T-helper 2 cell (primary cell): ENCODE measurements around the gene EBF3.

Experiments
- DNase-seq, 5 experiments: peaks; one replicate each; pipeline versions ENCODE4 v3.0.0 to v3.0.0-alpha.2; 2012 to 2022

Gene EBF3

DNA sequence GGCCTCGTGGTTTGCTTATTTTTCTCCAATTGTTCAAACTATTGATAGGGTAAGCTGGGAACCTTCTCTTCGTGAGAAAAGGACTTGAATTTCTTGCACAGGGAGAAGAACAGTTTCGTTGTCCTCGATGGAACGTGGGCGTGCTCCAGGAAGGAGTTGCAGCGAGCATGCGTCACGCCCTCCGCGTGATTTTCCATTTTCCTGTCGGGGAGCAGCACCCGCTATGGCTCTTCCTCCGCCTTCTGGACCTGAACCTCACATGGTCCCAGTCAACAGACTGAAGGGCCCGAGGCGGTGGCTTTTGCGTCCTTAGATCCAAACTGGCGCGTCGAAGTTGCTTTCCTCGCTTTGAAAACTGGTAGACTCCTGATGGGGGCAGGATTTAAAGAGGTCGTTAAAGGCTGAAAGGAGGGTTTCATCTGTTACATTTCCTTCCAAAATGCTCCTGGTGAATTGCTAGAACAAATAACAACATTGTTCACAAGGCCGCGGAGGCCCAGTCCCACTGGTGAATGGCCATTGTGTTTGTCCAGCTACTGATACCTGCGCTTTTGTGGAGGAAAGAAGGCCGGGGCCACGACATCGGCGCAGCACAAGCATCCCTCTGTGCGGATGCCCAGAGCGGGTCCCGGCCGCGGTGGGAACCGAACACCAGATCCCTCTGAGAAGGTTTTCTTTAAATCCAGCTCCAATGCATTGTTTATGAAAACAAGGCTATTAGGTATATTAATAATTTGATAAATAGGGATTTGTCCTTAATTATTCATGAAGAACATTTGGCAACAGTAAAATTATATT is 75.9 kb downstream of the EBF3 start:
- no peak for DNase-seq

DNA sequence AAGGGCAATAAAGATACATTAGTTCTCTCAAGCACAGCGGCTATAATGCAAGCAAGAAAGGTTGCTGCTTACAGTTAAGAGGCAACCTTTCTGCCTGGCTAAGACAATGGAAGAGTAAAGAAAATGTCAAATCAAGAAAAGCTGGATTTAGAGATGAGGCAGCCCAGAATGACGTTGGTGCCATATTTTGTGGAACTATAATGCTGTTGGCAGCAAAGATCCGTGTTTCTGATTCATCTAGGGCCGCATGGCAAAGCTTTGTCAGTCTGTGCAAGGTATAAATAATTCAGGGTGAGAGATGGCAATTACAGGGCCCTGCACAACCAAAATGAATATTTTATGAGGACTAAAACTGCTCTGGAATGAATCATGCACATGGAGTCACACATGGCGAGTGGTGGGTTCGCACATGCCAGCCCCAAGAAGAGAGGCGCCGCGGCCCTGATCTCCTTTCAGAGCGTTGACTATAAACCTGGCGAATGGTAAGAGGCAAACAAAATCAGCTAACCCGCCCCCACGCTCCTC is 76.6 kb downstream of the EBF3 start:
- DNase-seq, result no peak

DNA sequence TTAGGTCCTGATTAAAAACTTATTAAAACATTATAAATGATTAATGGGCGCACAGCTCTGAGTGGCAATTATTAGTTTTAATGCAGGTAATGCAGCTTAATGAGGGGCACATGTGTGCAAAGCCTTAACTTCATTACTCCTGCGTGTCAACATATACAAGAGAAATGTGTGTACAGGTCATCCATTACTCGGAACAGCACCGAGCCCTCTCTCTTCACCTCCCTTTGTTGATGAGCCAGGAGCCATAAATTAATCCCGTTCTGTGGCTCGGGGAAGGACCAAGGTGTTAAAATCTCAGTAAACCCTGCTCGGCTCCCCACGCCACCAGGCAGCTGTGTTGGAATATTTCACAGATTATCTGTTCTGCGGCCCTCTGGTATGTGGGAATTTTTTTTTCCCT is 77.8 kb downstream of the EBF3 start:
- DNase-seq, result no peak

DNA sequence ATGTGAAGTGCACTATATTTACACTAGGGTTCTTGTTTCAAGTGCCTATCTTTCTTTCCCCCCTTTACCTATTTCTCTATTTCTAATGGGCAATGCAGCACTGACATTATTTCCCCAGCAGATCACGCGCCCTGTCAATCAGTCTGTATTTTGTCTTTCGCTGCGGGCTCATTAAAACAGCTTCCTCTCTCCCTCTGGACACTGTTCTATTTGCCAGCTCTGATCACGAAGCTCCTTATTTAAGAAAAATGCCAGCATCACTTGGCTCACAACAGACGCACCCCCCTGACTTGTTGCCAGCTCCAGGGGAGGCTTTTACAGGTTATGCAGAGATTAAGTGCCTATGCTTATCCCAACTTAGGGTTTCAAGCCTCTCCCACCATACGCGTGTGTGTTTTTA is 78.5 kb downstream of the EBF3 start:
- no peak for DNase-seq

DNA sequence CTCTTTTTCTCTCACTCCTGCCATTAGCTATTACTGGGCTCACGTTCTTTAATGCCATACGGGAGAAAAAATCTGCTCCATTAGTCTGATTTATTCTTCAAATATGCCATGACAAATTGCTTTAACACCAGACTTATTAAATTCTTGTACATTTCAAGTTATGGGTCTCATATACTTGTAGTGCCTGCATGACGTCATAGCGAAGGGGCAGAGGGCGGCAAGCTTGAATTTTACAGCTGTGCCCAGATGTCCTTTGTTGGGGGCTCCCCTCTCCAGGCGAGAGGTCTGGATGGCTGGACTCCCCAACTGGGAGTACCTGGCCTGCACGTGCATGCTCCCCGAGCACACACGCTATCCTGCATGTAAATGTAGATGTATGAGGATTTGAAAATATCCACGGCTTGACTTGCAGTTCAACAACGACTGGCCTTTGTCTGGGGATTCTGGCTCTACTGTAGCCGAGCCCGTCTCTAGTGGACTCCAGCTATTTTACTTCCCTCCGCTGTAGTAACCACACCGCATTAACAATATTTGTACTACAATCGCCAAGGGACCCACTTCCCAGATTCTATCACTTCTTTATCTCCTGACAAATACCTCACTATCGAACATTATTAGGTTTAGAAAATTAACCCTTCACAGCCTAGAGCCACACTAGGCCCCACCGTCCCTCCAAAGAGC is 79.5 kb downstream of the EBF3 start:
- DNase-seq, result no peak

DNA sequence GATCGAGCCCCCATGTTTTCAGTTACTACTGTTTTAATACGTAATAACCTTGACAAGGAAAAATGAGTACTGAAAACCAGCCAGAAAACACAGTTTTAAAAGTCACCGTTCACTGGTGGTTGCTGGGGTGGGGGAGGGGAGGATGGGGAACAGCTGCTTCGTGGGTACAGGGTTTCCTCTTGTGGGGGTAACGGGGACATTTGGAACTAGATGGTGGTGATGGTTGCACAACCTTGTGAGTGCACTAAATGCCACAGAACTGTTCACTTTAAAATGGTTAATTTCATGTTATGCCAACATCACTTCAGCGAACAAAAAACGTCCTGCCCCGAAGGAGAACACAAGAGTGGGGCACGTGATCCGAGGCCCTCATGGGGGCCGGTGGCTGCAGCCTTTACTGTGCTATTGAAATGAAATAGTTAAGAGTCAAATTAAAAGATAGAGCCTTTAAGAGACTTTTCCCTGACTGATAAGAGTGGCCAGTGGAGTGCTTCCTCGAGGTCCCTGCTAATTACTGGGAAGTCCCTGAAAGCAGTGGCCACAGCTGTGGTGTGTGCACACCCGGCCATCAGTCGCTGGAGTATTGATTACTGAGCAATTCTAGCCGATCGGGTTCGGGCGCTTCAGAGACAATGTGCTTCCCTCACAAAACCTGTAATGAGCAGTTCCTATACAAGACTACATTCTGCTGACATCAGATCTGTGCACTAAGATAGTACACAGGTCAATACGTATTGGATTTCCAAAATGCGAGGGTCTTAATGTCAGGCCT is 80.3 kb downstream of the EBF3 start:
- DNase-seq, result no peak

DNA sequence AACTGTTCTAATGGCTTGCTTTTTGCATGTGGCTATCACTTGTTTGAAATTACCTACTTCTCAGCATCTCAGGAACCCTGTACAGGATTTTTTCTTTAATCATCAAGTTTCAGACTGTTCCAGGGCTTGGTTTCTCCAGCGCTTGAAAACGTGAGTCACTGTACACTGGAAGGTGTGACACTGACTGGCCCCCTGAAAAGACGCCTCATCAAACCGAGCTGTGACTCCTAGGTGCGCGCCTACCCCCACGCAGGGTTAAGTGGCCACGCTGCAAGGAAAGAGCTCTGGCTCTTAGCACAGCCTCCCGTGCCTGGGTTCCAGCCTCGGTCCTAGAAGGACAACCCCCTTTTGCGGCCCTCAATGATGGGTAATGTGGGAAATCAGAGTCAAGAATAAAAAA is 81.0 kb downstream of the EBF3 start:
- DNase-seq, result no peak

DNA sequence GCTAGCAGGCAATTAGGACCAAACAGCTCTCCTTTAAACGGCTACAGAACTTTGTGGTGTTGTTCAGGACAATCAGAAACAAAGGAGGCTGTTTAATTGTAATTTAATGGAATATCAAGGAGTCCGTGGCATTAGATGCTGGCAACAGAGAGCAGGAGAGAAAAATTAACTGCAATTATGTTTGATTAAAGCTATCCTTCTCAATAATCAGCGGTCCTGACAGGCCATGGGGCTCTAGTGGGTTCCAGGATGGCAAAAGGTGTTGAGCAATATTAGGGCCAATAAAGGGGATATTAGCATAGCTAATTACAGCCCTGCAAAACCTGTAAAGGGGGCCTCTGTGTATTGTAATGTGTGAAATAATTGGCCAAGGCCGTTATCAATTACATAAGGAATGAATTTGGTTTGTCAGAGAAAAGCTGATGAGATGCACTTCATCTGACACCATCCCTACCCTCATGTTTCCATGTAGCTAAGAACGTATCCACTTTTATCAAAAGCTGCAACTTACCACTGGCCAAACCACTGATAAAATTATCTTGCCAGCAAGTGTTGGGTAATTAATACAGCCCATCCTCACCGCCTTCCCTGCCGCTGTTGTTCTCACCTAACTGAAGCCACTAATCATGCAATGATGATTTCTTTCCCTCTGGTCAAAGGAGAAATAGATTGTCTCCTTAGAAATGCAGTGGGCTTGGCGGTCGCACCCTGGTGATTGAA is 81.6 kb downstream of the EBF3 start:
- no peak for DNase-seq

DNA sequence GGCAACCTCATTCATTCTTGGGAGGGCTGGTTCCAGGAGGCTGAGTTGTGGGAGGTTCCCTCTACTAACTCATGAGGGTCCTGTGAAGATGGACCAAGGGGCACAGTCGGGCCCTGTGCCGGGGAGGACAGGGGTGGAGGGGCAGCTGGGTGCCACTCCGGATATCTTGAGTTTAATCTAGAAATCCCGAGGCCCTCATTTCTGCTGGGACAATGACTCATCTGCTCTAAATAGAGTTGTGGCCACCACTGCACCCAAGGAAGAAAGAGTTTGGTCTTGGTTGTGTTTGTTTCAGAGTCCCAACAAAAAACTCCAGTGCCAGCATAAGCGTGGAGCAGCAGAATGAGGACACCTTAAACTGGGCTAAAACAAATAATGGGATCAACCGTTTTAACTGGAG is 82.4 kb downstream of the EBF3 start:
- DNase-seq, result no peak

DNA sequence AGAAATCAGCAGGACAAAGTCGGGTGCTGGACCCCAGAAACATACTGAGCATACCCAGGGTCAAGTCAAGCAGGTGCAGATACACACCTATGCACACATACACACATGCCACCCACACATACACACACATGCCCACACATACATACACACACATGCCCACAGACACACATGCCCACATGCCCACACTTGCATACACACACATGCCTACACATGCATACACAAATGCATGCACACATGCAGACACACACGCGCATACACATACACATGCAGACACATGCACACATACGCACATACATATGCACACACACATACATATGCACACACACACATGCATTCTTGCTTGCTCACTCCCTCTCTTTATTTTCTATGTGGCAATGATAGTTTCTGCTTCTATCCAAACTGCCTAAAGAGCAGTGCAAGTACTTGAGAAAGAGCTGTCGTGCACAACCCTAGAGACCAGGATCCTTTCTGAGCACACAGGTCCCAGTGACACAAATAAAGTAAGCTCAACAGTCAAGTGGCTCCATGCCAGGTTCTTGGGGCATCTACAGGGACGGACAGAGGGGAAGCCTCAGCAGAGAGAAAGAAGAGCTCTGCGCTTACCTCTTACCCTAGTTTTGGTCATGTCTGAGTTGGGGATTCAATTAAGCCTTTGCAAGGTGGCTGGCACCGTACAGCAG is 83.7 kb downstream of the EBF3 start:
- DNase-seq, result no peak

DNA sequence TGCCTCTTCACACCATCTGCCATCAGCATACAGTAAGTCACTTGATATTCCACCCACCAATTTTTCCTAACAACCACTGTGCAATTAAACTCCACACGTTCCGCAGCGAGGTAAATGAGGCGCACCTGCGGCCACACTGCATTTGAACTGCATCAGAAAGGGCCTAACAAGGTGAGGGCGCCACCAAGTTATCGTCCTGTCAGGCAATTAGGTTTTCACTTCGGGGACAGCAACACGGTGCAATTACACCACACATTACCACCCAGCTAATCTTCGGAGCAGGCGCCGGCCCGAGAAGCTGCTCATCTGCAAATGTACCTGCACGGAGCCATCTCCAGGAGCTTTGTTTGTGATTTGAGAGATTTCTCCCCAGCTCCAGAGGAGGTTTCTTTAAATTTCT is 84.4 kb downstream of the EBF3 start:
- no peak for DNase-seq

DNA sequence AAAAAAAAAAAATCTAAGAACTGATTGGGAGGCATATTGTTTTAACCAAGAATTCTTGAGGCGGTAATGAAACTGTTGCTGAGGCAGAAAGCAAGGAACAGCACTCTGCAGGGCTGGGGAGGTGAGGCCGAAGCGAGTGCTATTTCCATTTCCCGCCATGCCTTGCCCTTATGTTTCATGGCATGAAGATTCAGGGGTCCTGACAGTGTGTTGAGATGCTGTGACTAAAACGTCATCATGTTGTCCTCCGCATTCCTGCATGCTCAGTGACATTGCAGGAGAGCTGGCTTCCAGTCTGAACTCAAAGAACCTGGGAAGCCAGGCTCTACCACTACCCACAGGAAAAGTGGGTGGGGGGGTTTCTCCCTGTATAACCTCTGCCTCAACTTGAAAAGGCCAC is 85.2 kb downstream of the EBF3 start:
- no peak for DNase-seq

DNA sequence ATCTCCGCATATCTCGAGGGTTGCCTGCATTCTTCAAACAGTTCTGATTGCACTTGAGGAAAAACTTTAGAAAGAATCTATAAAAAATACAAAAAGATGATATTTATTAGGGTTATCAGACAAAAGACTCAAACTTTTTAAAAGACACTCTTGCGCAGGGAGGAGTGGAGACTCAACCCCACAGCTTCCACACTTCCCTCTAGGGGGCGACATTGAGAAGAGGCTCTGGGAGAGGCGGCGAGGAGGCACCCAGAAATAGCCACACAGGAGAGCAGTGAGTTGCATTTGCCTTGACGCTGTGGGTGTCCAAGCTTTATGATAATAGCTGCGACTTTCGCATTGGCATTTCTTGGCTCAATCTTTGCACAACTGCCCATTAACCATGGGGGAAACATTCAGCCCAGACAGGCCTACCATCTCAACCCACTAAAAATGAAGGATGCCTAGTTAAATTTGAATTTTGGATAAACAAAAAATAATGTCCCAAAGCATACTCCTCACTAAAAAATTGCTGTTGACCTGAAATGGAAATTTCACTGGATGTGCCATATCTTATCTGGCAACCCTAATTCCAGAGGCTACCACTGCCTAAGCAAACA is 86.2 kb downstream of the EBF3 start:
- DNase-seq, result peak in 1 of 5 experiments; percentile 44

DNA sequence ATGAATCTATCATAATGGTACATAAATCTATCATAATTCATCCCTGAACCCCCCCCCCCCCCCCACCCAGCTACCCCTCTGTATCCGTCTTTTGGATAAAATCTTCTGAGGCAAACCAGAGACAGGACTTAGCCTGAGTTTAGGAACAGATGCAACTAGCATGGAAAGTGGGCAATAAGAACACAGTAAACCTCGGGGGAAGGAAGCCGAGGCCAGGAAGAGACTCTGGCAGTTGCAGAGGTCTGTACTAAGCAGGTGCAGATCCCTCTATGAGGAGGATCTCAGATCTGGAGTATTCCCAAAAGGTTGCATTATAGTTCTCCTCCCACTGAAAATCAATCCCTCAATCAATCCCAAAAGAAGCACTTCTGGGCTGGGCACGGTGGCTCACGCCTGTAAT is 87.2 kb downstream of the EBF3 start:
- no peak for DNase-seq

DNA sequence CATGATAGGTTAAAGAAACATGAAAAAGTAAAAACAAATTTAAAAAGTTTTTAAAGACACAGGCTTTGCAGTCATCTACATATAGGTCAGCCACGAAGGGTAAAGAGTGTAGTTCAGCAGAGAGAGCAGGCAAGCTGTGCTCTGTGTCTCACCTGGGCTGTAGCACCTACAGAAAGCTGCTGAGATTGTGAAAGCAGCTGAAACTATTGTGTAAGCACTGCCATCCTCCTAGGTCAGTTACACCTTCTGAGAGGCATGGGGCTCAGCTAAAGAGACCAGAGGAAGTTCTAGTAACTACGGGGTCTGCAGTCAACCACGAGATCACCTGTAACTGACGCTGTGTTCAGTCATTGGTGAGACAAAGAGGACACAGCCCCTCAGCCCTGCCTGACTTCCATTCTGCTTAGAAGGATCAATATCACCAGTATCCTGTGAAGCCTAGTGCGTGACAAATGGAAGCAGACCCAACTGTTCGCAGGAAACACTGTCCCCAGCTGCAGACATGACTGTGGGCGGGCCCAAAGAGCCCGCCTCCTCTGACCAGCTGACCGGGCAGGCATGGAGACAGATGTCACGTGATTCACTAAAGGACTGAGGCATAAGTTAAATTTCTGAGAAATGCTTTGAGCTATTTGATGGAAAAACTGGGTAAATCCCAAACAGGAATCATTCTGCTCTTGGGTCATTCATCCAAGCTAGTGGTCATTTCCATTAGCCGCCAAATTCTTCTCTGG is 87.9 kb downstream of the EBF3 start:
- DNase-seq, result no peak

DNA sequence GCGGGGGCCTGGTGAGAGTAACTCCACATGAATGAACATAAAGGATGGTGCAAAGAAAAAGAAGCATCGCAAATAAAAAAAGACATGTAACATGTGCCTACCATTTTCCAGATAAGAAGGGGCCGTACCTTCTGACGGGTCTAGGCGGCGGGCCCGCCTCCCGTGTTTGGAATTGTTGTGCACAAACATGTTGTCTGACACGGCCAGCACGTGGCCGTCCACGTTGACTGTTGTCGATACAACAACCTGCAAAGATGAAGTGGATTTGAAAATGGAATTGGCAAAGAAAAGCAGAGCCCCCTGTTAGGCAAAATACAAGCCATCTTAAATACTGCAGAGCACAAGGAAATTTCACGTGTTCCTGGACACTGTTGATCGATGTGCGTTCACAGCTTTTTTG is 90.7 kb downstream of the EBF3 start:
- no peak for DNase-seq

DNA sequence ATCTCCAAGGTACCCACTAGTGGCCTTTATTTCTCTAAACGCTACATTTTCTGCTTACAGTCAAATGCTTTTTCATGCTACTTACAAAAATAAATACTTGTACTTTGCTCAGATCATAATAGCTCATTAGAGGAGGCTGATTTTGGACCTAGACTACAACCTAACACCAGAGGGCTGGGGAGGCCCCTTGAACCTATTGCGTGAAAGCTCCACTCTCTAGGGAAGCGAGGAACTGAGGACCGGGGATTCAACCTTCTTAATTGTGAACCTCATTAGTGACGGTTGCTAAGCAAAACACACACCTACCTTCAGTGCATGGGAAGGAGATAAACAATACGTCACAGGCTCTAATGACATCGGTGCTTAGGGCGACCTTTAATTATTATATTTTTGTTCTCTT is 92.1 kb downstream of the EBF3 start:
- no peak for DNase-seq

DNA sequence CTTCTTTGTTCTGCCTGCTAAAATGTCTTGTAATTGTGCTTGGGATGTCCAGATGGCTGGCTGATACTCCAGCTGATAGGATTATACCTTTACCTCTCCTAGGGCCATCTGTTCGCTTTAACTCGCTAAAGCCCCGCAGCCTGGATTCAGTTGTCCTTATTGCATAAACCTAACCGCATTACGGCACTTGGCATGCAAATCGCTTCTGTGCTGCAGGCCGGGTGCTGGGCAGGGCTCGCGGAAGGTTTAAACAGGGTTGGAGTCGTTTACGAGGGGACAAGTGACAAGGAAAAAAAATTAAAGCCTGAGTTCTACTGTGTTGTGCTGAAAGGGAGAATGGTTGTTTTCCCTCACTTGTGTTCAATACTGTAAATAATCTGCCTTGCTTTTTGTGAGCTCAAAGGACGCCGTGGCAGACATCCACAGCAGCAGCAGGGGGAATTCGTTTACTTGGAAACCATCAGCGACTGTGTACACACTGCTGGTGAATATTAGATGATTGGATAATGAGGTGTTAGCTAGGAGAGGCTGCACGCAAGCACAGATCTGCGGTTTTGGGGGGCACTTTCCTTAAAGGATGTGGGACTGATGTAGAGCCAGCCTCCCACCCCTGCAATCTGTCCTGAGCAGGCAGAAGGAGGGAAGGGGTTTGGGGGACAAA is 93.0 kb downstream of the EBF3 start:
- no peak for DNase-seq

DNA sequence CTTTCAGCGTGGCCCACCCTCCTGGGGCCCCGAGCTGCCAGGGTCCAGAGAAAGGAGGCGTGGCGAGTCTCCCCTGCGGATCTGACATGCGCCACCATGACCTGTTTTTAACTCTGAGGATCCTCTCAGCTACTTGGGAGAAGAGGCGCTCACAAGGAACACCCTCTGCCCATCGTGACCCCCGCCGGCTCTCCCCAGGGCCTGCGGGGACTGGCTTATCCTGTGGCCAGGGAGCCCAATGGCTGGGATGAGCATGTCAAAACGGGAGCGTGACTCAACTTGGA is 93.7 kb downstream of the EBF3 start:
- no peak for DNase-seq

DNA sequence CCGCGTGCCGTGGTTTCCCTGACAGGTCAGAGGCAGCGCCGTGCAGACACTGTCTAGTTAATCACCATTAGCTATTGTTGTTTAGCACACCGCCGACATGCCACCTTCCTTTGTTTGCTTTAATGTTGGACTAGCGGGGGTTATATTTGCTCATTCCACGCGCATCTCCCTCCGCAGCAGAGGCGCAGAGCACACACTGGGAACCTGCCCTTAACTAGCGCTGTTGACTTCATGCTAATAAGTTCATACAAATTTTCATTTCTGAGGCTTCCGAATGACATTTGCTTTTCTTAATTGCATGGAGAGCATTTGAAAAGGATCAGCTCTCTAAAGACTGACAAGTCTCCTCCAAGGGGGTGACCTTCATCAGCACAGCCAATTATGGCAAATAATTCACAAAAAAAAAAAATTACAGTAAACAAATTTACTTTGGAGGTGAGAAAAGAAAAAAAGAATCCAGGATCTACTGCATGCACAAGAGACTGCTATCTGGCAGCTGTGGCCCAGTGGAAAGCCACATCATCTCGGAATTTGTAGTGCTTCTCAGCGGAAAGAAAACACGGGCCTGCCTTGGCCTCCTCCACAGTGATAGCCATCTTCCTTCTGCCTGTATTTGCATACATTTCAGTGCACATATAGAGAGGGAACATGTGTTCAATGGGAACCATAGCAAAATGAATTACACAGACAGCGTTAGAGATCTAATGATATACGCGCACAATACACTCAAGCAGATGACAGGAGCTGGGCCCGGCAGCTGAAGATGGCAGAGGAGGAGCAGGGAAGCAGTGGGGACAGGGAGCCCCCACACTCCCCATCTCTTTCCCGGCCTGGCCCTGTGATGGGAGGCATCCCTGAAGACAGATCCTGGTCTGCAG is 94.2 kb downstream of the EBF3 start:
- no peak for DNase-seq
